ENCODE data around the gene ADK.

The ADK gene

DNA sequence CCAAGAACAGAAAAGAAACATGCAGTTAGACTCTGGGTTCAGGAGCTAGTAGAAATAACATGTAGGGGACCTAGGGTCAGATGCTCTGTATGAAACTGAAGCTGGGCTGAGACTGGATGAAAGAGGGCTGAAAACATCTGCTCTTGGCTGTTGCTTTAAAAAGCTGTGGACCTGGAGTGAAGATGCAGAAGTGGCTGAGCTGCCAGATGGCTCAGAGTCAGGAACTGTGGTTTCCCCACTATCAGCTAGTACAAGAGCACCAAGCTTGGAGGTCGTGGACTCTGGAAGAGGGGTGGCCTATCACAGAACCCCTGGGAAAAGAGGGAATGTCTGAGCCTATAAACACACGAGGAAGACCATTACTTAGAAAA lies 5.9 kb downstream of the ADK start:
- Histone ChIP-seq H3K4me1 (ENCODE audit: insufficient read depth, low read length, poor library complexity, severe bottlenecking) (peaks cover 24% of the 10 kb centered on the region), H3K79me2 (ENCODE audit: insufficient read depth, low read length) (peaks cover 27% of the 10 kb centered on the region)
- TF ChIP-seq CTCF (conservative IDR thresholded peaks at IDR 0.05; ENCODE audit: low read length) (no peak), EZH2phosphoT487 (IDR thresholded peaks at IDR 0.05; ENCODE audit: borderline replicate concordance) (no peak)

DNA sequence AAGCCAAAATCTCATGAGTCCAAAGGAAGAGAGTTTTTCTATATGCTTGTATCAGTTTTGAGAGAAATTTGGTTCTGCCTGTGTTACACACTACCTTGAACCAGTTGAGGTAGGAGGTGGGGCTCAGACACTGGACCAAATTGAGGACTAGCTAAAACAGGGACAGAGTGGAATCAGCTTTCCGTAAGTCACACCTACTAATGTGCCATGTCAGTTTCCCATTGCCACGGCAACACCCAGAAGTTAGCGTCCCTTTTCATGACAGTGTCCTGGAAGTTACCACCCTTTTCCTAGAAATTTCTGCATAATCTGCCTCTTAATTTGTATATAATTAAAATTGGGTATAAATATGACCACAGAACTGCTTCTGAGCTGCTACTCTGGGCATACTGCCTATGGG lies 9.0 kb downstream of the ADK start:
- TF ChIP-seq CTCF (conservative IDR thresholded peaks at IDR 0.05; ENCODE audit: low read length), result no peak
- TF ChIP-seq EZH2phosphoT487 (IDR thresholded peaks at IDR 0.05; ENCODE audit: borderline replicate concordance), result no peak
- no peaks in the 10 kb centered on the region for H3K36me3 ChIP-seq (ENCODE audit: insufficient read depth, low read length)
- no peaks in the 10 kb centered on the region for H4K20me1 ChIP-seq (ENCODE audit: insufficient read depth, low read length, poor library complexity, severe bottlenecking)
- H3K4me3 ChIP-seq (ENCODE audit: low read length, poor library complexity, severe bottlenecking), result no peak overlapping the region
- peaks cover 8% of the 10 kb centered on the region; the same call in 1 of the 2 replicates for H3K79me2 ChIP-seq (ENCODE audit: insufficient read depth, low read length)
- no peak overlapping the region for H2AFZ ChIP-seq (ENCODE audit: low read length)
- H3K4me2 ChIP-seq (ENCODE audit: low read depth, low read length, poor library complexity, severe bottlenecking), result no peak overlapping the region
- no peaks in the 10 kb centered on the region for H3F3A ChIP-seq (ENCODE audit: low read depth)
- H3K9me3 ChIP-seq (ENCODE audit: insufficient read depth, low read depth, low read length), result no peaks in the 10 kb centered on the region
- H3K9ac ChIP-seq (ENCODE audit: low read depth, low read length, poor library complexity, severe bottlenecking), result no peak overlapping the region
- H3K9me2 ChIP-seq (replicated peaks; ENCODE audit: low read depth, low read length), result no peaks in the 10 kb centered on the region
- peaks cover 15% of the 10 kb centered on the region for H3K4me1 ChIP-seq (ENCODE audit: insufficient read depth, low read length, poor library complexity, severe bottlenecking)
- H3K27me3 ChIP-seq (ENCODE audit: insufficient read depth, low read length, poor library complexity, severe bottlenecking), result no peaks in the 10 kb centered on the region

More for the DNA sequence above, 5.9 kb downstream of the ADK start:
- H4K20me1 ChIP-seq (ENCODE audit: insufficient read depth, low read length, poor library complexity, severe bottlenecking), result no peaks in the 10 kb centered on the region
- no peak overlapping the region for H3K9ac ChIP-seq (ENCODE audit: low read depth, low read length, poor library complexity, severe bottlenecking)
- H2AFZ ChIP-seq (ENCODE audit: low read length), result no peak overlapping the region
- no peaks in the 10 kb centered on the region for H3K36me3 ChIP-seq (ENCODE audit: insufficient read depth, low read length)
- no peaks in the 10 kb centered on the region for H3K27me3 ChIP-seq (ENCODE audit: insufficient read depth, low read length, poor library complexity, severe bottlenecking)
- no peak overlapping the region for H3K4me3 ChIP-seq (ENCODE audit: low read length, poor library complexity, severe bottlenecking)
- H3K4me2 ChIP-seq (ENCODE audit: low read depth, low read length, poor library complexity, severe bottlenecking), result no peak overlapping the region
- no peaks in the 10 kb centered on the region for H3F3A ChIP-seq (ENCODE audit: low read depth)
- no peaks in the 10 kb centered on the region for H3K9me3 ChIP-seq (ENCODE audit: insufficient read depth, low read depth, low read length)
- H3K9me2 ChIP-seq (replicated peaks; ENCODE audit: low read depth, low read length), result no peaks in the 10 kb centered on the region

- H3K36me3 ChIP-seq (ENCODE audit: insufficient read depth, low read length), result no peaks in the 10 kb centered on the region
- TF ChIP-seq CTCF (conservative IDR thresholded peaks at IDR 0.05; ENCODE audit: low read length) (no peak), EZH2phosphoT487 (IDR thresholded peaks at IDR 0.05; ENCODE audit: borderline replicate concordance) (no peak)
- H3K9ac ChIP-seq (ENCODE audit: low read depth, low read length, poor library complexity, severe bottlenecking), result no peak overlapping the region
- no peaks in the 10 kb centered on the region for H3K9me2 ChIP-seq (replicated peaks; ENCODE audit: low read depth, low read length)
- H3K9me3 ChIP-seq (ENCODE audit: insufficient read depth, low read depth, low read length), result no peaks in the 10 kb centered on the region
- H4K20me1 ChIP-seq (ENCODE audit: insufficient read depth, low read length, poor library complexity, severe bottlenecking), result no peaks in the 10 kb centered on the region
- no peaks in the 10 kb centered on the region for H3K27me3 ChIP-seq (ENCODE audit: insufficient read depth, low read length, poor library complexity, severe bottlenecking)
- H3K4me2 ChIP-seq (ENCODE audit: low read depth, low read length, poor library complexity, severe bottlenecking), result peak overlapping the region; percentile 38
- no peaks in the 10 kb centered on the region for H3K79me2 ChIP-seq (ENCODE audit: insufficient read depth, low read length)
- H3K4me1 ChIP-seq (ENCODE audit: insufficient read depth, low read length, poor library complexity, severe bottlenecking), result peaks cover 9% of the 10 kb centered on the region
- no peak overlapping the region for H3K4me3 ChIP-seq (ENCODE audit: low read length, poor library complexity, severe bottlenecking)
- H3F3A ChIP-seq (ENCODE audit: low read depth), result no peaks in the 10 kb centered on the region
- H2AFZ ChIP-seq (ENCODE audit: low read length), result no peak overlapping the region
Observed at GRCh38 chr10:74163319-74164068, 12.5 kb downstream of the ADK start.

Measured in Loucy (cell line).